Thyroid gland (tissue), 4 donors: ENCODE data around the gene MRPS24.

Source experiments
- POLR2A ChIP-seq, 2 donors: fragments of 450-650 bp; IDR thresholded peaks; one replicate each; pipeline ENCODE4 v1.6.1; 2017; ENCODE audit warnings: antibody characterized with exemption in 2 of 2, mild to moderate bottlenecking in 2 of 2, moderate library complexity in 1 of 2
- TF ChIP-seq, protein P1 (sequence below), 6 experiments: fragments of 200-600 bp in 3 of 6; fragments of 450-650 bp in 3 of 6; sonication (generic) in 3 of 6; IDR thresholded peaks; one replicate each; pipeline ENCODE4 v1.5.1; 2016 to 2019; ENCODE audit warnings: antibody characterized with exemption in 6 of 6, mild to moderate bottlenecking in 2 of 6, inconsistent platforms in 1 of 6, moderate library complexity in 1 of 6

DNA sequence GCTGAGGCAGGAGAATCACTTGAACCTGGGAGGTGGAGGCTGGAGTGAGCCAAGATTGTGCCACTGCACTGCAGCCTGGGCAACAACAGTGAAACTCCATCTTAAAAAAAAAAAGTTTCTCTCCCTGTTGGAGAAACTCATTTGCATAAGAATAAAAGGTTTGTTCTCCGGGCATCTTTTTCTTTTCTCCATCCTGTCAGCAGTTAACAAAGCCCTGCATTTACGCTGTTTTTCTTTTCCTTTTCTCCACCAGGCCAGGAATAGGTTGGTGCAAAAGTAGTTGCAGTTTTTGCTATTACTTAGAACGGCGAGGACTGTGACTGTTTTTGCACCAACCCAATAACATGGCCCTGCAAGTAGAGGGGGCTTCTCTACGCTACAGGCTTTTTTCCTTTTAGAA, 46.6 kb upstream of the MRPS24 start:
- TF ChIP-seq, protein P1, sequence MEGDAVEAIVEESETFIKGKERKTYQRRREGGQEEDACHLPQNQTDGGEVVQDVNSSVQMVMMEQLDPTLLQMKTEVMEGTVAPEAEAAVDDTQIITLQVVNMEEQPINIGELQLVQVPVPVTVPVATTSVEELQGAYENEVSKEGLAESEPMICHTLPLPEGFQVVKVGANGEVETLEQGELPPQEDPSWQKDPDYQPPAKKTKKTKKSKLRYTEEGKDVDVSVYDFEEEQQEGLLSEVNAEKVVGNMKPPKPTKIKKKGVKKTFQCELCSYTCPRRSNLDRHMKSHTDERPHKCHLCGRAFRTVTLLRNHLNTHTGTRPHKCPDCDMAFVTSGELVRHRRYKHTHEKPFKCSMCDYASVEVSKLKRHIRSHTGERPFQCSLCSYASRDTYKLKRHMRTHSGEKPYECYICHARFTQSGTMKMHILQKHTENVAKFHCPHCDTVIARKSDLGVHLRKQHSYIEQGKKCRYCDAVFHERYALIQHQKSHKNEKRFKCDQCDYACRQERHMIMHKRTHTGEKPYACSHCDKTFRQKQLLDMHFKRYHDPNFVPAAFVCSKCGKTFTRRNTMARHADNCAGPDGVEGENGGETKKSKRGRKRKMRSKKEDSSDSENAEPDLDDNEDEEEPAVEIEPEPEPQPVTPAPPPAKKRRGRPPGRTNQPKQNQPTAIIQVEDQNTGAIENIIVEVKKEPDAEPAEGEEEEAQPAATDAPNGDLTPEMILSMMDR (IDR thresholded peaks at IDR 0.05) = no peak
- TF ChIP-seq POLR2A (IDR thresholded peaks at IDR 0.05) = no peak
